HepG2 (cell line): ENCODE results near the gene SLC16A11.

Experiments
- ERF ChIP-seq: IDR thresholded peaks from 2 replicates; pipeline ENCODE4 v1.6.1; 2018; ENCODE audit warnings: missing biosample characterization, missing genetic modification reagents
- POLR2A ChIP-seq, 2 experiments: IDR thresholded peaks; 2 replicates each; pipeline ENCODE4 v1.6.1; 2011; ENCODE audit warnings: low read depth in 2 of 2, low read length in 2 of 2, mild to moderate bottlenecking in 1 of 2, moderate library complexity in 1 of 2; ENCODE audit not compliant: insufficient read depth in 1 of 2
- RAD21 ChIP-seq: fragments of 450-650 bp; formaldehyde crosslinking; IDR thresholded peaks from 2 replicates; pipeline ENCODE4 v1.5.0; 2020; ENCODE audit warnings: mild to moderate bottlenecking
- TEAD3 ChIP-seq: optimal IDR thresholded peaks from 2 replicates; pipeline ENCODE3; 2016; ENCODE audit warnings: borderline replicate concordance
- ZZZ3 ChIP-seq: sonication (generic); formaldehyde crosslinking; IDR thresholded peaks from 2 replicates; pipeline ENCODE4 v1.4.0; 2020; ENCODE audit warnings: missing genetic modification reagents, mild to moderate bottlenecking, borderline replicate concordance
- TF ChIP-seq, protein P1 (sequence below), 2 experiments: fragments of 450-650 bp in 1 of 2; sonication (generic) in 1 of 2; formaldehyde crosslinking in 1 of 2; IDR thresholded peaks; 2 replicates each; pipeline versions ENCODE4 v1.6.1 to v1.8.0; 2016 to 2022; ENCODE audit warnings: antibody characterized with exemption in 1 of 2, mild to moderate bottlenecking in 1 of 2, missing genetic modification reagents in 1 of 2
- TF ChIP-seq, protein P2 (sequence below): sonication (generic); formaldehyde crosslinking; IDR thresholded peaks from 2 replicates; pipeline ENCODE4 v1.4.0; 2020; ENCODE audit warnings: low read depth, mild to moderate bottlenecking, missing genetic modification reagents

DNA sequence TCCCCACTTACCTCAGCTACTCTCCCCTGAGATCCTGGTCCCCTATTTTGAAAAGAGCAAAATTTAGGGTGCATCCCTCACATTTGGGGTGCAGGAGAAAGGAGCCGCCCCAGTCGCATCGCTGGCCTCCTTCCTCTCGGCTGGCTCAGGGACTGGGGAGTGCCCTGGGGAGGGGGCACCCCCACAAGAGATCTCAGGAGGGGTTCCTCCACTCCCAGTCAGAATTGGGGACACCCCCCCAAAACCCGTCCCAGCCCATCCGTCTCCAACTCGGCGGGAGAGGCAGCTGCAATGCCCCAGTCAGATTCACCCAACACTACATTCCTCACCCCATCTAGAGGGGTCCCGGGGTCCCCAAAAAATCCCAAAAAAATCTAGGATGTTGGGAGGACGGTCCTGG is 24.5 kb downstream of the SLC16A11 start:
- TF ChIP-seq RAD21 (CRISPR knock-in tag) (no peak), ERF (no peak), TEAD3 (no peak), ZZZ3 (CRISPR knock-in tag) (no peak), POLR2A (IDR thresholded peaks at IDR 0.05; ENCODE audit: insufficient read depth in 1 of 2, low read depth in 2 of 2, low read length in 2 of 2) (no peak)
- TF ChIP-seq, protein P1, sequence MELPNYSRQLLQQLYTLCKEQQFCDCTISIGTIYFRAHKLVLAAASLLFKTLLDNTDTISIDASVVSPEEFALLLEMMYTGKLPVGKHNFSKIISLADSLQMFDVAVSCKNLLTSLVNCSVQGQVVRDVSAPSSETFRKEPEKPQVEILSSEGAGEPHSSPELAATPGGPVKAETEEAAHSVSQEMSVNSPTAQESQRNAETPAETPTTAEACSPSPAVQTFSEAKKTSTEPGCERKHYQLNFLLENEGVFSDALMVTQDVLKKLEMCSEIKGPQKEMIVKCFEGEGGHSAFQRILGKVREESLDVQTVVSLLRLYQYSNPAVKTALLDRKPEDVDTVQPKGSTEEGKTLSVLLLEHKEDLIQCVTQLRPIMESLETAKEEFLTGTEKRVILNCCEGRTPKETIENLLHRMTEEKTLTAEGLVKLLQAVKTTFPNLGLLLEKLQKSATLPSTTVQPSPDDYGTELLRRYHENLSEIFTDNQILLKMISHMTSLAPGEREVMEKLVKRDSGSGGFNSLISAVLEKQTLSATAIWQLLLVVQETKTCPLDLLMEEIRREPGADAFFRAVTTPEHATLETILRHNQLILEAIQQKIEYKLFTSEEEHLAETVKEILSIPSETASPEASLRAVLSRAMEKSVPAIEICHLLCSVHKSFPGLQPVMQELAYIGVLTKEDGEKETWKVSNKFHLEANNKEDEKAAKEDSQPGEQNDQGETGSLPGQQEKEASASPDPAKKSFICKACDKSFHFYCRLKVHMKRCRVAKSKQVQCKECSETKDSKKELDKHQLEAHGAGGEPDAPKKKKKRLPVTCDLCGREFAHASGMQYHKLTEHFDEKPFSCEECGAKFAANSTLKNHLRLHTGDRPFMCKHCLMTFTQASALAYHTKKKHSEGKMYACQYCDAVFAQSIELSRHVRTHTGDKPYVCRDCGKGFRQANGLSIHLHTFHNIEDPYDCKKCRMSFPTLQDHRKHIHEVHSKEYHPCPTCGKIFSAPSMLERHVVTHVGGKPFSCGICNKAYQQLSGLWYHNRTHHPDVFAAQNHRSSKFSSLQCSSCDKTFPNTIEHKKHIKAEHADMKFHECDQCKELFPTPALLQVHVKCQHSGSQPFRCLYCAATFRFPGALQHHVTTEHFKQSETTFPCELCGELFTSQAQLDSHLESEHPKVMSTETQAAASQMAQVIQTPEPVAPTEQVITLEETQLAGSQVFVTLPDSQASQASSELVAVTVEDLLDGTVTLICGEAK (IDR thresholded peaks at IDR 0.05): no peak
- TF ChIP-seq, protein P1 (CRISPR knock-in tag; IDR thresholded peaks at IDR 0.05): no peak
- TF ChIP-seq, protein P2, sequence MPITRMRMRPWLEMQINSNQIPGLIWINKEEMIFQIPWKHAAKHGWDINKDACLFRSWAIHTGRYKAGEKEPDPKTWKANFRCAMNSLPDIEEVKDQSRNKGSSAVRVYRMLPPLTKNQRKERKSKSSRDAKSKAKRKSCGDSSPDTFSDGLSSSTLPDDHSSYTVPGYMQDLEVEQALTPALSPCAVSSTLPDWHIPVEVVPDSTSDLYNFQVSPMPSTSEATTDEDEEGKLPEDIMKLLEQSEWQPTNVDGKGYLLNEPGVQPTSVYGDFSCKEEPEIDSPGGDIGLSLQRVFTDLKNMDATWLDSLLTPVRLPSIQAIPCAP (CRISPR knock-in tag): no peak
